ENCODE results near the gene TTLL9.

TTLL9 gene

GRCh38 chr20:31988430-31989015 lies 118.1 kb downstream of the TTLL9 start:
- DNase-seq, result no peak

GRCh38 chr20:31989030-31989645 lies 118.7 kb downstream of the TTLL9 start:
- DNase-seq, result no peak

DNA sequence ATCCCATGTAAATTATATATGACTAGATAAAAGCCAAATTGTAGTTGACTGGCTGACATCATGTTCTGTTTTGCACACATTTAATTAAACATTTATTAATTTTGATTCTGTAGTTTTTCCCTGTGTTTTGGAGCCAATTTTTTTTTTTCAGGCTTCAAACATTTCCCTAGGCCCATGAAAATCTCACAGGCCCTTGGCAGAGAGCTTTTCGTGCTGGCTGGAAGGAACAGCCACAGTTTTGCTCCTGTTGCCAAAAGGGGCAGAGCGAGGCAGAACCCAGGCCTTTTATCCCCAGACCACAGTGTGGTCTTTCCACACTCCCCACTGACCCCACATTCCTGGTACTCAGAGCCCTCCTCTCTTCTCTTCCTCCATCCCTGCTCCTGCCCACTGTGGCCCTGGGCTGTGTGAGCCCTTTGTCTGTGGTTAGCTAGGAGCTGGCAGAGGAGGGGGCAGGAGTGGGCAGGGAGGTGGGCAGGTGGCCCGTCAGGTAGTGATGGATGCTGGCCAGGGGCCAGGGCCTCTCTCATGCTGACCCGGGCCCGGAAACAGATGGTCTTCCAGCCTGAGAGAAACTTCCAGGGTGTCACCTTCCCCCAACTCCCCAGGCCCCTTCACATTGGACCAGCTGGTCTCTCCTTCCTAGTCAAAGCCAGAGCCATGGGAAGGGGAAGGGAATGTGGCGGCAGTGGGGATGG lies 120.4 kb downstream of the TTLL9 start:
- DNase-seq, result no peak

- DNase-seq, result no peak
Measured at GRCh38 chr20:31991339-31991705, 120.9 kb downstream of the TTLL9 start.

- DNase-seq, result no peak
Measured at GRCh38 chr20:31992086-31992485, 121.7 kb downstream of the TTLL9 start.
